ENCODE data around the gene COL27A1.

GRCh38 chr9:114249424-114250234 lies 94.3 kb downstream of the COL27A1 start:
- TF ChIP-seq POLR2A (IDR thresholded peaks at IDR 0.05; ENCODE audit: low read depth, low read length) (no peak), CTCF (IDR thresholded peaks at IDR 0.05; ENCODE audit: extremely low read depth in 1 of 2, insufficient read depth in 1 of 2, low read depth in 1 of 2, low read length in 2 of 2) (no peak)

All from endothelial cell of umbilical vein (primary cell).